IPS-15b (cell line): ENCODE measurements around the gene RPL11.
"Not testable (repeated sequence)": the region's sequence is repeated elsewhere in the genome, so short reads cannot be mapped to it uniquely, and the experiment has no call there.

Experiments used
- H3K27me3 ChIP-seq: one replicate; pipeline ENCODE4 v1.6.1; 2013; ENCODE audit warnings: low read length; ENCODE audit not compliant: control insufficient read depth, insufficient read depth
- H3K36me3 ChIP-seq: one replicate; pipeline ENCODE4 v1.6.1; 2013; ENCODE audit warnings: low read length; ENCODE audit not compliant: control insufficient read depth, insufficient read depth
- H3K4me1 ChIP-seq: one replicate; pipeline ENCODE4 v1.6.1; 2013; ENCODE audit warnings: mild to moderate bottlenecking, low read length; ENCODE audit not compliant: control insufficient read depth, insufficient read depth
- H3K4me3 ChIP-seq: one replicate; pipeline ENCODE4 v1.5.1; 2013; ENCODE audit warnings: low read depth, low read length
- H3K9ac ChIP-seq: one replicate; pipeline ENCODE4 v1.6.1; 2013; ENCODE audit warnings: low read depth, mild to moderate bottlenecking, low read length
- H3K9me3 ChIP-seq: one replicate; pipeline ENCODE4 v1.6.1; 2013; ENCODE audit warnings: mild to moderate bottlenecking, low read length; ENCODE audit not compliant: control insufficient read depth, insufficient read depth

Gene RPL11

GRCh38 chr1:23660671-23661070 lies 30.9 kb upstream of the RPL11 start:
- Histone ChIP-seq H3K4me3 (no peak overlapping the region), H3K9ac (no peak overlapping the region), H3K4me1 (no peaks in the 10 kb centered on the region), H3K27me3 (no peaks in the 10 kb centered on the region), H3K9me3 (no peaks in the 10 kb centered on the region), H3K36me3 (no peaks in the 10 kb centered on the region)

GRCh38 chr1:23661887-23662286 lies 29.7 kb upstream of the RPL11 start:
- Histone ChIP-seq H3K27me3 (no peaks in the 10 kb centered on the region), H3K4me3 (no peak overlapping the region), H3K4me1 (no peaks in the 10 kb centered on the region), H3K9ac (no peak overlapping the region), H3K9me3 (no peaks in the 10 kb centered on the region), H3K36me3 (no peaks in the 10 kb centered on the region)

- Histone ChIP-seq H3K9ac (no peak overlapping the region), H3K4me1 (no peaks in the 10 kb centered on the region), H3K4me3 (no peak overlapping the region), H3K36me3 (no peaks in the 10 kb centered on the region), H3K9me3 (no peaks in the 10 kb centered on the region), H3K27me3 (no peaks in the 10 kb centered on the region)
Measured at GRCh38 chr1:23664837-23665795, 26.5 kb upstream of the RPL11 start.

- no peaks in the 10 kb centered on the region for H3K9me3 ChIP-seq
- no peaks in the 10 kb centered on the region for H3K27me3 ChIP-seq
- no peaks in the 10 kb centered on the region for H3K4me1 ChIP-seq
- no peaks in the 10 kb centered on the region for H3K36me3 ChIP-seq
- no peak overlapping the region for H3K4me3 ChIP-seq
- H3K9ac ChIP-seq = no peak overlapping the region
Measured at GRCh38 chr1:23667411-23667810, 24.2 kb upstream of the RPL11 start.

GRCh38 chr1:23670709-23671108 lies 20.9 kb upstream of the RPL11 start:
- no peak overlapping the region for H3K9ac ChIP-seq
- H3K9me3 ChIP-seq = no peaks in the 10 kb centered on the region
- no peaks in the 10 kb centered on the region for H3K27me3 ChIP-seq
- H3K4me1 ChIP-seq = no peaks in the 10 kb centered on the region
- no peaks in the 10 kb centered on the region for H3K36me3 ChIP-seq
- no peak overlapping the region for H3K4me3 ChIP-seq

GRCh38 chr1:23673086-23673813 lies 18.4 kb upstream of the RPL11 start:
- Histone ChIP-seq H3K36me3 (no peaks in the 10 kb centered on the region), H3K4me3 (no peak overlapping the region), H3K27me3 (peaks cover under 1% of the 10 kb centered on the region), H3K9me3 (no peaks in the 10 kb centered on the region), H3K9ac (no peak overlapping the region), H3K4me1 (no peaks in the 10 kb centered on the region)

- no peak overlapping the region for H3K9ac ChIP-seq
- H3K9me3 ChIP-seq = no peaks in the 10 kb centered on the region
- no peak overlapping the region for H3K4me3 ChIP-seq
- no peaks in the 10 kb centered on the region for H3K4me1 ChIP-seq
- H3K36me3 ChIP-seq = no peaks in the 10 kb centered on the region
- H3K27me3 ChIP-seq = peaks cover 6% of the 10 kb centered on the region
Measured at GRCh38 chr1:23679815-23680214, 11.8 kb upstream of the RPL11 start.

- no peaks in the 10 kb centered on the region for H3K36me3 ChIP-seq
- H3K4me3 ChIP-seq = no peak overlapping the region
Measured at GRCh38 chr1:23682946-23683345, 8.7 kb upstream of the RPL11 start.

GRCh38 chr1:23684415-23684814 lies 7.2 kb upstream of the RPL11 start:
- no peaks in the 10 kb centered on the region for H3K4me1 ChIP-seq
- no peaks in the 10 kb centered on the region for H3K36me3 ChIP-seq
- H3K9me3 ChIP-seq = no peaks in the 10 kb centered on the region
- H3K27me3 ChIP-seq = no peaks in the 10 kb centered on the region
- no peak overlapping the region for H3K4me3 ChIP-seq
- H3K9ac ChIP-seq = no peak overlapping the region

More at GRCh38 chr1:23682946-23683345, 8.7 kb upstream of the RPL11 start:
- no peaks in the 10 kb centered on the region for H3K9me3 ChIP-seq
- H3K4me1 ChIP-seq = no peaks in the 10 kb centered on the region
- no peak overlapping the region for H3K9ac ChIP-seq
- peaks cover 6% of the 10 kb centered on the region for H3K27me3 ChIP-seq

GRCh38 chr1:23685197-23685596 lies 6.4 kb upstream of the RPL11 start:
- not testable (repeated sequence) for H3K36me3 ChIP-seq, H3K9ac ChIP-seq, H3K27me3 ChIP-seq, H3K4me1 ChIP-seq, H3K4me3 ChIP-seq, H3K9me3 ChIP-seq

GRCh38 chr1:23687680-23688079 lies 3.9 kb upstream of the RPL11 start:
- not testable (repeated sequence) for H3K9ac ChIP-seq, H3K9me3 ChIP-seq, H3K36me3 ChIP-seq, H3K4me3 ChIP-seq, H3K4me1 ChIP-seq, H3K27me3 ChIP-seq

GRCh38 chr1:23688281-23688680 lies 3.3 kb upstream of the RPL11 start:
- H3K36me3 ChIP-seq, H3K9ac ChIP-seq, H3K4me1 ChIP-seq, H3K4me3 ChIP-seq, H3K27me3 ChIP-seq, H3K9me3 ChIP-seq: not testable (repeated sequence)
